ENCODE measurements around the gene ALPL.

GRCh38 chr1:21550097-21550496, 40.9 kb downstream of the ALPL start:
- no peak for TF ChIP-seq CTCF (IDR thresholded peaks at IDR 0.05; ENCODE audit: insufficient read depth, low read length, poor library complexity, severe bottlenecking)
- no peak for TF ChIP-seq EZH2phosphoT487 (conservative IDR thresholded peaks at IDR 0.05; ENCODE audit: low read length)
